ENCODE measurements around the gene ATG10.
A peak's percentile ranks its signal among the peaks of the same experiment; 100 is the strongest.

Gene ATG10

GRCh38 chr5:82168294-82168693 is 196.5 kb downstream of the ATG10 start:
- no peak for DNase-seq

GRCh38 chr5:82169892-82170291 is 198.1 kb downstream of the ATG10 start:
- no peak for DNase-seq

GRCh38 chr5:82174128-82174918 is 202.5 kb downstream of the ATG10 start:
- DNase-seq = peak; percentile 30

GRCh38 chr5:82174919-82175219 is 203.0 kb downstream of the ATG10 start:
- DNase-seq = no peak

GRCh38 chr5:82176115-82176814 is 204.4 kb downstream of the ATG10 start:
- DNase-seq = no peak

GRCh38 chr5:82178378-82178777 is 206.6 kb downstream of the ATG10 start:
- DNase-seq = no peak

- no peak for DNase-seq
Measured at GRCh38 chr5:82182662-82183061, 210.8 kb downstream of the ATG10 start.

- no peak for DNase-seq
Measured at GRCh38 chr5:82183828-82184227, 212.0 kb downstream of the ATG10 start.

- DNase-seq = no peak
Measured at GRCh38 chr5:82185851-82186250, 214.0 kb downstream of the ATG10 start.

GRCh38 chr5:82197550-82197949 is 225.7 kb downstream of the ATG10 start:
- DNase-seq = no peak

GRCh38 chr5:82204567-82204966 is 232.7 kb downstream of the ATG10 start:
- no peak for DNase-seq

GRCh38 chr5:82205005-82205404 is 233.2 kb downstream of the ATG10 start:
- DNase-seq = no peak

GRCh38 chr5:82208371-82208770 is 236.5 kb downstream of the ATG10 start:
- no peak for DNase-seq

- DNase-seq = no peak
Measured at GRCh38 chr5:82211855-82212572, 240.2 kb downstream of the ATG10 start.

- DNase-seq = no peak
Measured at GRCh38 chr5:82217917-82218316, 246.1 kb downstream of the ATG10 start.

GRCh38 chr5:82218374-82219156 is 246.7 kb downstream of the ATG10 start:
- DNase-seq = no peak

GRCh38 chr5:82221020-82221419 is 249.2 kb downstream of the ATG10 start:
- DNase-seq = no peak

GRCh38 chr5:82222597-82223574 is 251.1 kb downstream of the ATG10 start:
- DNase-seq = no peak

GRCh38 chr5:82225525-82226172 is 253.8 kb downstream of the ATG10 start:
- DNase-seq = peak; percentile 55

GRCh38 chr5:82234885-82235284 is 263.1 kb downstream of the ATG10 start:
- DNase-seq = peak; percentile 72

- DNase-seq = no peak
Measured at GRCh38 chr5:82244151-82244550, 272.3 kb downstream of the ATG10 start.

Data from NCI-H1436 (cell line).